Heart left ventricle (tissue), 13 donors: ENCODE results near the gene AZIN2.

ENCODE experiments used
- CTCF ChIP-seq, 12 donors: fragments of 200-600 bp; sonication (generic) in 4 of 12; IDR thresholded peaks; one replicate each; pipeline versions ENCODE4 v1.5.0 to v1.8.0; 2018 to 2022; ENCODE audit warnings: antibody characterized with exemption in 12 of 12, mild to moderate bottlenecking in 5 of 12
- POLR2A ChIP-seq, 2 donors: fragments of 450-650 bp; IDR thresholded peaks; one replicate each; pipeline ENCODE4 v1.6.1; 2017; ENCODE audit warnings: antibody characterized with exemption in 2 of 2, mild to moderate bottlenecking in 2 of 2, moderate library complexity in 2 of 2
- donor health status: ischemic (EF 13 %, LVEDD 7.1; RV severe dilation, severe dysfunction).
- donor health status: DM: no; HTN: yes; CAD: no.
- donor health status: DM: no; HTN: no; CAD: no.
- donor health status: ischemic (EF 25% LVEDD 6.9; RV normal size, moderate dysfunction).
- donor health status: ischemic (EF 25% LVEDD 5.7; RV mildly dilated, moderate dysfunction).
- donor health status: ischemic (EF 35%, LVEDD 5.7; RV mildly dilated, moderate dysfunction).
- donor health status: nonischemic (EF 11% LVEDD 7.7; RV severe dilation, severe dysfunction).
- donor health status: DM: yes; HTN: yes; CAD: no.
- donor health status: PGD.
- donor health status: ischemic (EF 29% LVEDD 5.4; RV normal size, mild dysfunction).
- donor health status: nonischemic (EF 23%, LVEDD 6.1; RV moderate dilation, normal function).

GRCh38 chr1:33080373-33080772 lies 580 bp upstream of the AZIN2 start:
- TF ChIP-seq CTCF (IDR thresholded peaks at IDR 0.05) (no peak), POLR2A (IDR thresholded peaks at IDR 0.05) (no peak)
